Tibial nerve (tissue), 4 donors: ENCODE measurements around the gene URB1. TPM values are rescaled to one million over a fixed set of nuclear protein-coding genes. Genes with fewer than 3 reads are reported as not detected.

ENCODE experiments used
- DNase-seq, 2 donors: peaks; one replicate each; pipeline ENCODE4 v3.0.0-alpha.2; 2019; ENCODE audit warnings: low spot score in 2 of 2
- H3K27ac ChIP-seq, 4 donors: fragments of 200-600 bp; sonication (generic) in 3 of 4; one replicate each; pipeline ENCODE4 v1.5.1; 2017 to 2019; ENCODE audit warnings: mild to moderate bottlenecking in 1 of 4
- H3K27me3 ChIP-seq, 2 donors: fragments of 200-600 bp; sonication (generic) in 1 of 2; one replicate each; pipeline versions ENCODE4 v1.5.1 to v1.6.0; 2017 to 2019
- H3K36me3 ChIP-seq, 3 donors: fragments of 200-600 bp; sonication (generic); one replicate each; pipeline ENCODE4 v1.5.1; 2018 to 2019
- H3K4me1 ChIP-seq, 4 donors: fragments of 200-600 bp; sonication (generic) in 3 of 4; one replicate each; pipeline ENCODE4 v1.5.1; 2017 to 2019
- H3K4me3 ChIP-seq, 4 donors: fragments of 200-600 bp; sonication (generic) in 3 of 4; one replicate each; pipeline ENCODE4 v1.5.1; 2017 to 2019; ENCODE audit warnings: mild to moderate bottlenecking in 1 of 4, moderate library complexity in 1 of 4
- H3K9me3 ChIP-seq, 4 donors: fragments of 200-600 bp; sonication (generic) in 3 of 4; one replicate each; pipeline ENCODE4 v1.5.1; 2017 to 2019
- EP300 ChIP-seq, 2 donors: sonication (generic); formaldehyde crosslinking; IDR thresholded peaks; one replicate each; pipeline ENCODE4 v1.6.1; 2017; ENCODE audit warnings: antibody characterized with exemption in 2 of 2, mild to moderate bottlenecking in 1 of 2
- POLR2A ChIP-seq, 2 donors: fragments of 450-650 bp; IDR thresholded peaks; one replicate each; pipeline ENCODE4 v1.6.1; 2017; ENCODE audit warnings: antibody characterized with exemption in 2 of 2, mild to moderate bottlenecking in 2 of 2, moderate library complexity in 2 of 2
- WGBS, 2 donors: methylation state at CpG; one replicate each; pipeline ENCODE4 v1.1.5; 2018; 5-methylcytosine and 5-hydroxymethylcytosine counted together
- total RNA-seq, 4 donors: library from RNA; depleted of rRNA; stranded (reverse); fragments of >200 nt; gene quantifications; one replicate each; pipeline ENCODE4 v1.1.0, GENCODE V29; 2016
- TF ChIP-seq, protein P1 (sequence below), 5 experiments: fragments of 200-600 bp in 3 of 5; fragments of 450-650 bp in 2 of 5; sonication (generic) in 3 of 5; IDR thresholded peaks; one replicate each; pipeline ENCODE4 v1.5.1; 2016 to 2019; ENCODE audit warnings: antibody characterized with exemption in 5 of 5, mild to moderate bottlenecking in 3 of 5, moderate library complexity in 2 of 5

The URB1 gene
- total RNA-seq, 4 donors from 2014 or later: 18.6 to 29.4 (median 22.2) TPM

DNA sequence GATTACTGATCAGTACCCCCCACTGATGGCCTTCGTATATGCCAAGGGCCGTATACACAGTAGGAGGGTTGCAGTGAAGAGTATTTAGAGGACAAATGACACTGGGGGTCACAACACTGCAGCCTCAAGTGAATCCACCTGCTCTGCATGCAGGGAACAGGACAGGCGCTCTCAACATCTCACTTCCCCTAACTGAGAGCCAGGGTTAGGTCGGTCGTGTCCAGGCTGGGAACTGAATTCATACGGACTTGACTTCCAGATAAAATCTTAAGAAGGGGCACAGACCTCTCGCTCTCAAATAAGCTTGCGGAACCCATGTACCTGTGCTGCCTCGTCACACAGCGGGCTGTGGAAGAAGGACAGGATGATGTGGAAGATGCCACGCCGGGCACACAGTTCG is 71.3 kb downstream of the URB1 start:
- DNase-seq: no peak
- 90 to 94% methylated on average over 13 of the region's 13 CpGs for WGBS, 2 donors
- Histone ChIP-seq H3K27ac (no peak overlapping the region), H3K27me3 (no peaks in the 10 kb centered on the region), H3K9me3 (no peaks in the 10 kb centered on the region), H3K4me1 (peaks cover 0 to 5% (median 0%) of the 10 kb centered on the region in 4 donors), H3K4me3 (no peak overlapping the region), H3K36me3 (peaks cover 10 to 100% (median 37%) of the 10 kb centered on the region in 3 donors)
- TF ChIP-seq POLR2A (IDR thresholded peaks at IDR 0.05) (no peak), EP300 (IDR thresholded peaks at IDR 0.05) (no peak)
- TF ChIP-seq, protein P1, sequence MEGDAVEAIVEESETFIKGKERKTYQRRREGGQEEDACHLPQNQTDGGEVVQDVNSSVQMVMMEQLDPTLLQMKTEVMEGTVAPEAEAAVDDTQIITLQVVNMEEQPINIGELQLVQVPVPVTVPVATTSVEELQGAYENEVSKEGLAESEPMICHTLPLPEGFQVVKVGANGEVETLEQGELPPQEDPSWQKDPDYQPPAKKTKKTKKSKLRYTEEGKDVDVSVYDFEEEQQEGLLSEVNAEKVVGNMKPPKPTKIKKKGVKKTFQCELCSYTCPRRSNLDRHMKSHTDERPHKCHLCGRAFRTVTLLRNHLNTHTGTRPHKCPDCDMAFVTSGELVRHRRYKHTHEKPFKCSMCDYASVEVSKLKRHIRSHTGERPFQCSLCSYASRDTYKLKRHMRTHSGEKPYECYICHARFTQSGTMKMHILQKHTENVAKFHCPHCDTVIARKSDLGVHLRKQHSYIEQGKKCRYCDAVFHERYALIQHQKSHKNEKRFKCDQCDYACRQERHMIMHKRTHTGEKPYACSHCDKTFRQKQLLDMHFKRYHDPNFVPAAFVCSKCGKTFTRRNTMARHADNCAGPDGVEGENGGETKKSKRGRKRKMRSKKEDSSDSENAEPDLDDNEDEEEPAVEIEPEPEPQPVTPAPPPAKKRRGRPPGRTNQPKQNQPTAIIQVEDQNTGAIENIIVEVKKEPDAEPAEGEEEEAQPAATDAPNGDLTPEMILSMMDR (IDR thresholded peaks at IDR 0.05): no peak

DNA sequence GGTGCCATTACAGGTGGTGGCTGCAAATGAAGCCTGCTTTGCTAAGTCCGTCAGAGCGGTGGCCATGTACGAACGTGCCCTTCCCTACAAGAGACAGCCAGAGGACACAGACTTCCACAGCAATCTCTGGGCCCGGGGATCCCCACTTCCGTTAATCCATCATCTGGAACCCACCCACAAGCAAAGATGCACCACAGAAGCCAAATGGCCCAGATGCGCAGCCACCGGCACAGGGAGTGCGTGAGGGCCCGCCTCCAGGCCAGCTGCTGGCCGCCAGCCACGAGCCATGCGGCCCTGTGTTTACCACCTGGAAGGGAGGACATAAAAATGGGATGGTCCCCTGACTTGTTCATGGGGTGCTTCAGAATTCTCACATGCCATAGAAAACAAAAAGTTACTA is 72.1 kb downstream of the URB1 start:
- 85 to 92% methylated on average over 13 of the region's 13 CpGs for WGBS, 2 donors
- Histone ChIP-seq H3K4me1 (peaks cover 0 to 3% (median 0%) of the 10 kb centered on the region in 4 donors), H3K27me3 (no peaks in the 10 kb centered on the region), H3K4me3 (no peak overlapping the region), H3K36me3 (peaks cover 10 to 100% (median 42%) of the 10 kb centered on the region in 3 donors), H3K9me3 (no peaks in the 10 kb centered on the region), H3K27ac (no peak overlapping the region)
- TF ChIP-seq EP300 (IDR thresholded peaks at IDR 0.05): no peak
- TF ChIP-seq POLR2A (IDR thresholded peaks at IDR 0.05): no peak
- TF ChIP-seq, protein P1 (IDR thresholded peaks at IDR 0.05): no peak
- DNase-seq: no peak

DNA sequence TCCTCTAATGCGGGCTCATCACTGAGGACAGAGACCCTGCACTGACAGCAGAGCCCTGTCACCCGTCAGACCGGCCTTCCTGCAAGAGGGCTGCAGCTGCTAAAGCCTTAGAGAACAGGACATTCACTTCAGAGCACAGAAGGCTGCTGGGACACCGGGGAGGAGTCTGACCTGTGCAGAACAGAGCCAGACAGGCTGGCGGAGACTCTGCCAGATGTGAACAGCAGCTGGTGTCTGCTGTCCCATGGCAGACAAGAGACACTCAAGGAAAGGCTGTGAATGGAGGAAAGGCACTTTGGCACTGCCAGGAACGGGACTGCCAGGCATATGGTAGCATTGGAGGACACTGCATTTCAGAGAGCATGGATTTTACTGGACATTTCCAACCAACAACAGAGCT is 72.8 kb downstream of the URB1 start:
- Histone ChIP-seq H3K36me3 (peaks cover 10 to 100% (median 42%) of the 10 kb centered on the region in 3 donors), H3K27me3 (no peaks in the 10 kb centered on the region), H3K4me3 (no peak overlapping the region), H3K27ac (no peak overlapping the region), H3K4me1 (no peaks in the 10 kb centered on the region), H3K9me3 (no peaks in the 10 kb centered on the region)
- 88 to 89% methylated on average over 6 of the region's 6 CpGs for WGBS, 2 donors
- no peak for TF ChIP-seq POLR2A (IDR thresholded peaks at IDR 0.05)
- TF ChIP-seq EP300 (IDR thresholded peaks at IDR 0.05): no peak
- no peak for DNase-seq

DNA sequence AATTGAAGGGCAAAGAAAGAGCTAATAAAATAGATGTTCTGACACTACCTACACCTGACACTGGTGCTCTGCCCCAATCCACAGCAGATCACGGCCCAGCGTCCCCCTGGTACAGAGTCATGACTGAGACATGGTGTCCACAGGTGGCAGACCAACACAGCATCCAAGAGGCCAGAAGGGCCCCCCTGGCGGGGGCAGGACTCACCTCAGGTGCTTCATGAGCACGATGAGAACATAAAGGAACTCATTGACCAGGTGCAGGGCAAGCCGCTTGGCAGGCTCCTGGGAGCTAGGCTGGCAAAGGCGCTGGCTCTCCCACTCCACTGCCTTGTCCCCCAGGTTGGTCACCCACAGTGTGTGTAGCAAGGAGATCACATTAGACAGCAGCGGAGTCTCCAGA is 73.8 kb downstream of the URB1 start:
- 93 to 96% methylated on average over 7 of the region's 7 CpGs for WGBS, 2 donors
- Histone ChIP-seq H3K9me3 (no peaks in the 10 kb centered on the region), H3K27me3 (no peaks in the 10 kb centered on the region), H3K27ac (no peak overlapping the region), H3K4me3 (no peak overlapping the region), H3K4me1 (no peaks in the 10 kb centered on the region), H3K36me3 (peaks cover 10 to 100% (median 36%) of the 10 kb centered on the region in 3 donors)
- TF ChIP-seq, protein P1 (IDR thresholded peaks at IDR 0.05): no peak
- DNase-seq: no peak

DNA sequence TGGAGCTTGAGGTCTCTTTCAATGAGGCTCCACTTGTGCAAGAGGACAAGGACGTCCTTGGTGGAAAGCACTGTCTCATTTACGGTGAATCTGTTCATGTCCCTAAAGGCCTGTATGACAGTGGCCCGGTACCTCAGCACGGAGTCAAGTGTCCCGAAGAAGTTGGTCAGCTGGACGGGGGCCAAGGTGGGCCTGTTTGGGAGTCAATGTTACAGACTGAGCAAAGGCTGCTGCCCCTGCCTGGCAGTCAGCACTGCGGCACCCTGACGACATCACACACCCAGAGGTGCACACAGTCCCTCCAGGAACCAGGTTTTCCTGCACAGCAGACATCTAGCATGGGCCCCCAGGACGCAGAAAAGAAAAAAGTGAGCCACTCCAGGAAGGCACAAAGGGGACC is 75.1 kb downstream of the URB1 start:
- Histone ChIP-seq H3K4me1 (no peaks in the 10 kb centered on the region), H3K27ac (no peak overlapping the region), H3K9me3 (no peaks in the 10 kb centered on the region), H3K36me3 (peaks cover 10 to 100% (median 28%) of the 10 kb centered on the region in 3 donors), H3K4me3 (no peak overlapping the region), H3K27me3 (no peaks in the 10 kb centered on the region)
- TF ChIP-seq, protein P1 (IDR thresholded peaks at IDR 0.05): no peak
- no peak for TF ChIP-seq POLR2A (IDR thresholded peaks at IDR 0.05)
- no peak for TF ChIP-seq EP300 (IDR thresholded peaks at IDR 0.05)
- no peak for DNase-seq
- 92 to 96% methylated on average over 8 of the region's 9 CpGs for WGBS, 2 donors
